IMR-90 (cell line): ENCODE measurements around the gene ERN1. TPM values are rescaled to one million over a fixed set of nuclear protein-coding genes. Genes with fewer than 3 reads are reported as not detected.

Experiments
- ATAC-seq: fragments of 200-7000 bp; cut with Tn5 transposase; 2 replicates; pipeline ENCODE4 v1.9.1; 2020; ENCODE audit warnings: low read depth, mild to moderate bottlenecking, moderate library complexity
- BruUV-seq: library from RNA; stranded (reverse); fragments of 400-500 nt; replicated peaks from 2 replicates; lab custom pipeline; 2021; lab: Mats Ljungman, UMichigan
- CTCF ChIA-PET: fragments of 300-600 bp; formaldehyde crosslinking; extraction: SDS; loops from one replicate; lab custom pipeline; 2021; ENCODE audit warnings: antibody characterized with exemption; lab: Yijun Ruan, JAX
- POLR2A ChIA-PET: fragments of 300-600 bp; sonication (Branson Sonifier 250); formaldehyde crosslinking; loops from one replicate; lab custom pipeline; 2022; ENCODE audit warnings: antibody characterized with exemption; ENCODE audit not compliant: unreplicated experiment; lab: Charles Lee
- DNase-seq: peaks from one replicate; pipeline ENCODE4 v3.0.0; 2013
- H2AFZ ChIP-seq: replicated peaks from 2 replicates; pipeline ENCODE3; 2013; ENCODE audit warnings: low read length, mild to moderate bottlenecking; ENCODE audit not compliant: poor library complexity
- H2AK5ac ChIP-seq: 2 replicates; pipeline ENCODE4 v1.6.1; 2013; ENCODE audit warnings: low read depth, low read length, inconsistent platforms
- H2AK9ac ChIP-seq: replicated peaks from 2 replicates; pipeline ENCODE3; 2013; ENCODE audit warnings: mild to moderate bottlenecking, low read depth, low read length, moderate library complexity; ENCODE audit not compliant: poor library complexity
- H2BK120ac ChIP-seq: 2 replicates; pipeline ENCODE4 v1.6.1; 2013; ENCODE audit warnings: low read depth, low read length, inconsistent platforms
- H2BK15ac ChIP-seq: 3 replicates; pipeline ENCODE4 v1.6.1; 2013; ENCODE audit warnings: low read depth, low read length, inconsistent platforms
- H2BK20ac ChIP-seq: 2 replicates; pipeline ENCODE4 v1.6.1; 2013; ENCODE audit warnings: low read depth, mild to moderate bottlenecking, inconsistent platforms, low read length, moderate library complexity
- H2BK5ac ChIP-seq: 2 replicates; pipeline ENCODE4 v1.6.1; 2013; ENCODE audit warnings: mild to moderate bottlenecking, low read depth, low read length, inconsistent platforms; ENCODE audit not compliant: poor library complexity, severe bottlenecking
- H3K14ac ChIP-seq: replicated peaks from 2 replicates; pipeline ENCODE4 v1.6.1; 2013; ENCODE audit warnings: low read depth, low read length, inconsistent platforms
- H3K18ac ChIP-seq: 2 replicates; pipeline ENCODE4 v1.6.1; 2013; ENCODE audit warnings: low read depth, low read length, control low read depth
- H3K23ac ChIP-seq: 2 replicates; pipeline ENCODE4 v1.6.1; 2013; ENCODE audit warnings: low read depth, low read length, inconsistent platforms
- H3K27ac ChIP-seq: 2 replicates; pipeline ENCODE4 v1.5.1; 2013; ENCODE audit warnings: mild to moderate bottlenecking, control low read depth, low read length; ENCODE audit not compliant: insufficient read depth
- H3K27me3 ChIP-seq: 2 replicates; pipeline ENCODE4 v1.6.1; 2013; ENCODE audit warnings: low read length; ENCODE audit not compliant: control insufficient read depth, insufficient read depth
- H3K36me3 ChIP-seq: 2 replicates; pipeline ENCODE4 v1.6.1; 2013; ENCODE audit warnings: low read length, mixed read lengths; ENCODE audit not compliant: control insufficient read depth, insufficient read depth
- H3K4ac ChIP-seq: 2 replicates; pipeline ENCODE4 v1.6.1; 2013; ENCODE audit warnings: low read depth, low read length, inconsistent platforms
- H3K4me1 ChIP-seq: 2 replicates; pipeline ENCODE4 v1.6.1; 2013; ENCODE audit warnings: low read length, mixed read lengths; ENCODE audit not compliant: control insufficient read depth, insufficient read depth
- H3K4me2 ChIP-seq: 2 replicates; pipeline ENCODE4 v1.6.1; 2013; ENCODE audit warnings: low read depth, mild to moderate bottlenecking, control low read depth, low read length, moderate library complexity
- H3K4me3 ChIP-seq: 2 replicates; pipeline ENCODE4 v1.5.1; 2013; ENCODE audit warnings: low read depth, mild to moderate bottlenecking, control low read depth, low read length, moderate library complexity; ENCODE audit not compliant: insufficient read depth
- H3K56ac ChIP-seq: 2 replicates; pipeline ENCODE4 v1.6.1; 2013; ENCODE audit warnings: low read length, inconsistent platforms; ENCODE audit not compliant: insufficient read depth; ENCODE audit errors: extremely low read depth
- H3K79me1 ChIP-seq, 2 experiments: 2 replicates each; pipeline ENCODE4 v1.6.1; 2013; ENCODE audit warnings: low read length in 2 of 2, inconsistent platforms in 1 of 2, low read depth in 1 of 2
- H3K9ac ChIP-seq: 2 replicates; pipeline ENCODE4 v1.6.1; 2013; ENCODE audit warnings: low read depth, low read length, control low read depth
- H3K9me1 ChIP-seq: 2 replicates; pipeline ENCODE4 v1.6.1; 2013; ENCODE audit warnings: low read length, inconsistent platforms; ENCODE audit not compliant: insufficient read depth
- H3K9me3 ChIP-seq: 2 replicates; pipeline ENCODE4 v1.6.1; 2013; ENCODE audit warnings: low read length; ENCODE audit not compliant: control insufficient read depth, insufficient read depth
- H4K20me1 ChIP-seq: 2 replicates; pipeline ENCODE4 v1.6.1; 2013; ENCODE audit warnings: low read length, inconsistent platforms; ENCODE audit not compliant: insufficient read depth
- H4K5ac ChIP-seq: 2 replicates; pipeline ENCODE4 v1.6.1; 2013; ENCODE audit warnings: mild to moderate bottlenecking, low read depth, low read length, control low read depth
- H4K8ac ChIP-seq, 2 experiments: 2 replicates each; pipeline ENCODE4 v1.6.1; 2013; ENCODE audit warnings: low read depth in 2 of 2, low read length in 2 of 2, control low read depth in 1 of 2, inconsistent platforms in 1 of 2
- H4K91ac ChIP-seq: 2 replicates; pipeline ENCODE4 v1.6.1; 2013; ENCODE audit warnings: low read depth, low read length, inconsistent platforms; ENCODE audit not compliant: insufficient read depth
- BHLHE40 ChIP-seq: fragments of 150-350 bp; IDR thresholded peaks from 2 replicates; pipeline ENCODE4 v1.6.1; 2016; ENCODE audit warnings: mild to moderate bottlenecking, low read depth, low read length
- CHD1 ChIP-seq: IDR thresholded peaks from 2 replicates; pipeline ENCODE4 v1.6.1; 2012; ENCODE audit warnings: low read depth, low read length, improper control_type of control experiment
- FOS ChIP-seq: fragments of 150-350 bp; IDR thresholded peaks from 2 replicates; pipeline ENCODE4 v1.6.1; 2016; ENCODE audit warnings: low read depth, low read length
- MAFK ChIP-seq: IDR thresholded peaks from 2 replicates; pipeline ENCODE4 v1.6.1; 2012; ENCODE audit warnings: low read depth, low read length, improper control_type of control experiment
- MAZ ChIP-seq: IDR thresholded peaks from 2 replicates; pipeline ENCODE4 v1.6.1; 2012; ENCODE audit warnings: low read depth, mild to moderate bottlenecking, low read length, improper control_type of control experiment, moderate library complexity, borderline replicate concordance
- MXI1 ChIP-seq: IDR thresholded peaks from 2 replicates; pipeline ENCODE4 v1.6.1; 2012; ENCODE audit warnings: low read depth, mild to moderate bottlenecking, low read length, moderate library complexity, borderline replicate concordance
- NFE2L2 ChIP-seq: fragments of 150-350 bp; IDR thresholded peaks from 2 replicates; pipeline ENCODE4 v1.6.1; 2016; ENCODE audit warnings: low read depth, mild to moderate bottlenecking, low read length
- RAD21 ChIP-seq: IDR thresholded peaks from 2 replicates; pipeline ENCODE4 v1.6.1; 2012; ENCODE audit warnings: low read length, improper control_type of control experiment
- RCOR1 ChIP-seq: IDR thresholded peaks from 2 replicates; pipeline ENCODE4 v1.6.1; 2012; ENCODE audit warnings: mild to moderate bottlenecking, low read length, improper control_type of control experiment; ENCODE audit not compliant: insufficient replicate concordance
- RFX5 ChIP-seq: IDR thresholded peaks from 2 replicates; pipeline ENCODE4 v1.8.0; 2012; ENCODE audit warnings: low read depth, mild to moderate bottlenecking, low read length, moderate library complexity
- USF2 ChIP-seq: fragments of 150-350 bp; IDR thresholded peaks from 2 replicates; pipeline ENCODE4 v1.6.1; 2017; ENCODE audit warnings: mild to moderate bottlenecking, antibody characterized with exemption, low read length, low read depth
- WGBS, 2 experiments: methylation state at CpG; one replicate each; pipeline versions ENCODE4 v1.1.5 to v1.1.7; 2013; ENCODE audit warnings: missing lambda C conversion rate in 2 of 2; ENCODE audit not compliant: insufficient read length in 1 of 2; ENCODE audit errors: extremely low coverage in 2 of 2; 5-methylcytosine and 5-hydroxymethylcytosine counted together
- dilution Hi-C: fragments of 300-500 bp; cut with HindIII; formaldehyde crosslinking; loops from one replicate; pipeline ENCODE4 v1.14.3; 2018; ENCODE audit warnings: low sequenced_read_pairs; ENCODE audit not compliant: unreplicated experiment
- in situ Hi-C: fragments of 300-500 bp; cut with MboI; formaldehyde crosslinking; loops from 3 replicates; pipeline ENCODE4 v1.14.3; 2019; ENCODE audit warnings: low sequenced_read_pairs, inconsistent platforms, mixed read lengths
- intact Hi-C: fragments of 100-400 bp; cut with micrococcal nuclease; formaldehyde crosslinking; loops from 2 replicates; pipeline ENCODE4 v1.10.0; 2022
- polyA plus RNA-seq, 3 experiments: library from polyadenylated mRNA; depleted of rRNA; stranded (reverse); fragments of >200 nt; gene quantifications; 2 replicates each; pipeline ENCODE4 v1.2.3, GENCODE V29; 2012; ENCODE audit warnings: low replicate concordance in 1 of 3
- total RNA-seq: library from RNA; depleted of rRNA; stranded (reverse); fragments of >200 nt; gene quantifications from 2 replicates; pipeline ENCODE4 v1.2.3, GENCODE V29; 2012
- TF ChIP-seq, protein P1 (sequence below): fragments of 150-350 bp; IDR thresholded peaks from 2 replicates; pipeline ENCODE4 v1.6.1; 2016; ENCODE audit warnings: low read depth, mild to moderate bottlenecking, low read length, moderate library complexity, borderline replicate concordance
- TF ChIP-seq, protein P2 (sequence below): conservative IDR thresholded peaks from 2 replicates; pipeline ENCODE4 v1.5.1; 2012; ENCODE audit warnings: mild to moderate bottlenecking, low read depth, low read length, improper control_type of control experiment

Gene ERN1
- total and polyA plus RNA-seq, 2 of the 4 experiments (the other 2 are of a cell fraction), result 2.7 to 4.1 TPM

DNA sequence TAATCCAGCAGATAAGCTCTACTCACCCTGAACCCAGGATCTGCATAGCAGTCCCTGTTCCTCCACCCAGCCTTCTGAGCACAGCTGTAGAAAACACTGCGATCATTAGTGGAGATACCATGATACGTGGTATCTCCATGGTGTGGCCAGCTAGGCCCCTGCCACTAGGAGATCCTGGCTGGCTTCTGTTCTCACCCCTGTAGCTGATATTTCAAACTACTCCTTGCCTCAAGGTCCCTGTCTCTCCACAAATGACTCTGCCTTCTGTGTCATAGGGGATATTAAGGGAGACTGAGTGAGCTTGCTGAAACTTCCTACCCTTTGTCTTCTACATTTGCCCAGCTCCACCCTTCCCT, 44.3 kb downstream of the ERN1 start:
- dilution Hi-C loops, result no loop called here
- intact Hi-C loops, result no loop called here
- CTCF ChIA-PET, result no interaction called here

More for the DNA sequence above, 44.3 kb downstream of the ERN1 start:
- Histone ChIP-seq H4K91ac (no peak overlapping the region), H3K4me2 (peak overlapping the region; percentile 38; the same call in 1 of the 2 replicates), H2BK20ac (no peak overlapping the region), H3K4me1 (peaks cover 18% of the 10 kb centered on the region), H2BK15ac (0 out of 3 replicates have a peak overlapping the region, but pooled peaks have one; percentile 11), H4K5ac (no peak overlapping the region), H3K79me1 (peaks cover 19 to 36% of the 10 kb centered on the region in 2 experiments), H3K27me3 (no peaks in the 10 kb centered on the region), H2AFZ (no peak overlapping the region), H3K56ac (no peak overlapping the region), H2AK9ac (peak overlapping the region; percentile 10), H3K23ac (no peak overlapping the region), H3K4me3 (no peak overlapping the region), H4K20me1 (no peaks in the 10 kb centered on the region), H2BK5ac (no peak overlapping the region), H3K4ac (no peak overlapping the region), H3K18ac (0 out of 2 replicates have a peak overlapping the region, but pooled peaks have one; percentile 15), H3K27ac (no peak overlapping the region), H3K9ac (no peak overlapping the region), H3K9me3 (no peaks in the 10 kb centered on the region), H3K9me1 (peaks cover 25% of the 10 kb centered on the region), H2BK120ac (no peak overlapping the region), H4K8ac (no peak overlapping the region), H3K14ac (peak overlapping the region; percentile 36; the same call in 1 of the 2 replicates), H2AK5ac (no peak overlapping the region; the same call in 1 of the 2 replicates), H3K36me3 (no peaks in the 10 kb centered on the region)
- TF ChIP-seq CHD1, result no peak
- TF ChIP-seq RFX5, result no peak
- no peak for TF ChIP-seq USF2
- TF ChIP-seq FOS, result no peak
- TF ChIP-seq BHLHE40, result no peak
- TF ChIP-seq, protein P1, sequence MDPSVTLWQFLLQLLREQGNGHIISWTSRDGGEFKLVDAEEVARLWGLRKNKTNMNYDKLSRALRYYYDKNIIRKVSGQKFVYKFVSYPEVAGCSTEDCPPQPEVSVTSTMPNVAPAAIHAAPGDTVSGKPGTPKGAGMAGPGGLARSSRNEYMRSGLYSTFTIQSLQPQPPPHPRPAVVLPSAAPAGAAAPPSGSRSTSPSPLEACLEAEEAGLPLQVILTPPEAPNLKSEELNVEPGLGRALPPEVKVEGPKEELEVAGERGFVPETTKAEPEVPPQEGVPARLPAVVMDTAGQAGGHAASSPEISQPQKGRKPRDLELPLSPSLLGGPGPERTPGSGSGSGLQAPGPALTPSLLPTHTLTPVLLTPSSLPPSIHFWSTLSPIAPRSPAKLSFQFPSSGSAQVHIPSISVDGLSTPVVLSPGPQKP, result no peak
- TF ChIP-seq MAFK, result no peak
- no peak for TF ChIP-seq MAZ
- no peak for TF ChIP-seq NFE2L2
- TF ChIP-seq MXI1, result no peak
- TF ChIP-seq RCOR1, result no peak
- no peak for TF ChIP-seq RAD21
- TF ChIP-seq, protein P2, sequence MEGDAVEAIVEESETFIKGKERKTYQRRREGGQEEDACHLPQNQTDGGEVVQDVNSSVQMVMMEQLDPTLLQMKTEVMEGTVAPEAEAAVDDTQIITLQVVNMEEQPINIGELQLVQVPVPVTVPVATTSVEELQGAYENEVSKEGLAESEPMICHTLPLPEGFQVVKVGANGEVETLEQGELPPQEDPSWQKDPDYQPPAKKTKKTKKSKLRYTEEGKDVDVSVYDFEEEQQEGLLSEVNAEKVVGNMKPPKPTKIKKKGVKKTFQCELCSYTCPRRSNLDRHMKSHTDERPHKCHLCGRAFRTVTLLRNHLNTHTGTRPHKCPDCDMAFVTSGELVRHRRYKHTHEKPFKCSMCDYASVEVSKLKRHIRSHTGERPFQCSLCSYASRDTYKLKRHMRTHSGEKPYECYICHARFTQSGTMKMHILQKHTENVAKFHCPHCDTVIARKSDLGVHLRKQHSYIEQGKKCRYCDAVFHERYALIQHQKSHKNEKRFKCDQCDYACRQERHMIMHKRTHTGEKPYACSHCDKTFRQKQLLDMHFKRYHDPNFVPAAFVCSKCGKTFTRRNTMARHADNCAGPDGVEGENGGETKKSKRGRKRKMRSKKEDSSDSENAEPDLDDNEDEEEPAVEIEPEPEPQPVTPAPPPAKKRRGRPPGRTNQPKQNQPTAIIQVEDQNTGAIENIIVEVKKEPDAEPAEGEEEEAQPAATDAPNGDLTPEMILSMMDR, result no peak
- in situ Hi-C loops, result no loop called here
- ATAC-seq, result no peak; the same call in 1 of the 2 replicates
- no CpG with 5 or more reads among the region's 2 CpGs for WGBS, 2 experiments
- no TSS peak for BruUV-seq
- POLR2A ChIA-PET, result no interaction called here
- no peak for DNase-seq
